ENCODE results near the gene C10orf105.
A peak's percentile ranks its signal among the peaks of the same experiment; 100 is the strongest.

C10orf105 gene

DNA sequence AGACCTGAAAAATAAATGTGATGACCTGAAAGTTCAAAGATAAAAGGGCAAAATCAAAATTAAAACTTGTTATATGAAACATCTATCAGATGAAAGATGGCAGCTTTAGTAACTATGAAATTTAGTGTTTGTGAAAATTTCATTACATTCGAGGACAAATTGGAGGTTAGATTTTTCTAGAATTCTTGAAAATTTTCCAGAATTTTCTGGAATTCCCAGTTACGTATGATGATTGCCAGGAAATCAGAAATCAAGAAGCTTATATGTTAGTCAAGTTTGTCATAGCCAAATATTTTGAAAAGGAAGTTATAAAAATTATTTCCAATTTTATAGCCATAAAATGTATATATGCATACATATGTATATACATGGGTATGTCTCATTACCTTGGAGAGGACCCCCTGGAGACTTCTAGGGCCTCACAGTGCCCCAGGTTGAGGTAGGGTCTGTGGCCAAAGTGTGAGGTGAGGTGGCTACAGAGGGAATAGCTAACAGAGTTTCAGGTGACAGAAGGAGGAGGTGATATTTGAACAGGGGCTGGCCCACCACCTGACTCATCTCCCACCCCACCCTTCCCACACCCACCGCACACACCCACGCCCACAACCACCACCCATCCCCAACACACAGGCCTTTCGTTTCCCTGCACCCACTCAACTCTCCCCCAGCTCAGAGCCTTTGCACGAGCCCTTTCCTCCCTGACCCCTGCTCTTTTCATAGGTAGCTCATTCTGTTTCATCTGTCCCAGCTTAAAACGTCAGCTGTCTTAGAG lies 21.5 kb downstream of the C10orf105 start:
- no peak for DNase-seq (ENCODE audit: low spot score)

DNA sequence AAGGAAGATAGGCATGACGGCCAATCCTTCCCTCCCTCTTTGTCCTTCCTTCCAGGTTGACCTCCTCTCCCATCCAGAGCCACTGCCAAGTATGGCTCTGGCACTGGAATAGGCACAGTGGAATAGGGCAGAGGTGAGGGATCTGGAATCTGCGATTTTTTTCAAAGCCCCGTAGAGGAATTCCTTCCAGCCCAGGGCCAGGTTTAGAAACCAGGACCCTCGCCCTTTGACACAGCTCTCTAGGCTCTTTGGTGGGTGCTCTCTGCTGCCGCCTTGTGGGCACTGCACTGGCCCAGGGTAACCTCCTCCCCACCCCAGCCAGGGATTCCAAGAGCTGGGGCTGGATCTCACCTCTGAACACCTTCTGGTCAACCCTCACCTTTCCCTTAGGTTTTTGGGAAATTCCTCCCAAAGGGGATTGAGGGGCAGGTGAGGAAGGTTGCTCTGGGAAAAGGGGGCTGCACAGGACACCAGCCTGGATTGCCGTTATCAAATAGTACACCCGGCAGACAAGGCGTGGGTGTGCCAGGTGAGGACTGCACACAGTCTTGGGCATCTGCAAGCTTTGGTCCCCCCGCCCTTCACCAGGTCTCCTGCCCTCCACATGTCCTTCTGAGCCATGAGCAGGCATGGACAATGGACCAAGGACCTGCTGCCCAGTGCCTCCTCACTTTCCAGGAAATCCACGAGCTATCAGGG lies 22.8 kb downstream of the C10orf105 start:
- peak; percentile 55 for DNase-seq (ENCODE audit: low spot score)

DNA sequence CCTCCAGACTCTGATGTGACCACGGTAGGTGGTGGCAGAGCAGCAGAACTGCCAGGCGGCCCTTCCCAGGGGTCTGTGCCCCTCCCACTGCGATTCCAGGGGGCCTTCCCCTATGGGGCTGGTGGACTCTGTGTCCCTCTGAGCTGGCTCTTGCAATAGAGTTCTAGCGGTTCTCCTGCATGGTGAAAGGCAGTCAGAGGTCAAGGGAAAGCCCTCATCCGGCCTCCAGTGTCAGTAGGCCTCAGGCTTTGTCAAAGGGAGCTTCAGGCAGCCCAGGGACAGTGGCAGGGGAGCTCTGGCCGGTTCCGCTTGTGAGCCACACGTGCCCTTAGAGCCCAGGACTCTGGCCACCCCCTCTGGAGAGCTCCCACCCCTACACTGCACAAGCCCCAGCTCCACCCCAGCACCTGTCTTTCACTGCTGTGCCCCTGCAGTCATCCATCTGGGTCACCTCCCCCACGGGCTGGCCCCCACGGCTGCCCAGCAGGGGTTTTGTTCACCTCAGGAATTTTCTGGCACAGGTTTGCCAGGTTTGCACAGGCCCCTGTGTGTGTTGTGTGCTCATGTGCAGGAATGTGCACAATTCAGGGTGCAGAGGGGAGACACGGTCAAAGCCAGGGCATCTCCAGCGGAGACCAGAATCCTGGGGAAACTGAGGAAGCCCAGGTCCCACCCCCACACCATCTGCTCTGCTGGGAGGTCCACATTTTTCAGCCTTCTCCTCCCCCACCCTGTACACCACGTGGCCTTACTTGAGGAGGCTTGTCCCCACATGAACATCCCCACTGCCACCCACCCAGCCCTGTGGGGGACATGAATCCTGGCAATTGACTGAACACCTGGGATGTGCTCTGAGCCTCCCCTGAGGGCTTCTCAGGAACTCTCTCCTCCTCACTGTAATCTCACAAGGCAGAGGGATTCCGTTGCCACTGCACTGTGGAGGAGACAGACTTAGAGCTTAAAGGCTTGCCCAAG lies 23.8 kb downstream of the C10orf105 start:
- no peak for DNase-seq (ENCODE audit: low spot score)

DNA sequence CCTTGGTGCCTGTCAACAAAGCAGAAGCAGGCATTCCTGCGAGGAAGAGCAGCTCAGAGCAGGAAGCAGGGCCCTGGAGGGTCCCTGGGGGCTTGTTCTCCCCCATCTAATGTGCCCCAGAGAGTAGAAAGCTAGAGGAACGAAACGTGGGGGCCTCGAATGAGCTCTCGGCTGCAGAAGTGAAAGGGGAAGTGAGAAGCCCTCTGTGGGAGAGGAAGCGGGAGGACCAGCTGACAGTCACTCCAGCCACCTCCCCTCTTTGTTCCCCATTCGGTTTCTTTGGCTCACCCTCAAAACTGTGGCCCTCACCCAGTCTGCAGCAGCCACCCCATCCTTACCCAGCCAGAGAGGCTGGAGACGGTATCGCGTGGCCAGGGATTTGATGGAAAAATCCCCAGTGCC lies 25.0 kb downstream of the C10orf105 start:
- no peak for DNase-seq (ENCODE audit: low spot score)

DNA sequence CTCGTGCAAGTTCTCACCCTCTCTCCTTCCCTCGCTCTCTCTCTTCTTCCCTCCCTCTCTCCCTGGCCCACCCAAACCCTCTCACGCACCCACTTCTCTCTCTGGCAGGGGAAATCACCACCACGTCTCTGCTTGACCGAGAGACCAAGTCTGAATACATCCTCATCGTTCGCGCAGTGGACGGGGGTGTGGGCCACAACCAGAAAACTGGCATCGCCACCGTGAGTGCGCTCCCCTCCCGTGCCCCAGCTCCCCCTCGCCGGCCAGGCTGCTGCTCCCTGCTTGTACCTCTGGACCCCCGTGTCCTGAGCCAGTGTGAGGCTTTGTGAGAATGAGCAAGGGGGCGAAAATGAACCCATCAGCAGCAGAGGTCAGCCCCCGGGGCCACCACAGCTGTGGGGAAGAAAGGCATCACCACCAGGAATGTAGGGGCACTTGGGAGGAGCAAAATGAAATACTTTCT lies 25.5 kb downstream of the C10orf105 start:
- DNase-seq (ENCODE audit: low spot score) = no peak

DNA sequence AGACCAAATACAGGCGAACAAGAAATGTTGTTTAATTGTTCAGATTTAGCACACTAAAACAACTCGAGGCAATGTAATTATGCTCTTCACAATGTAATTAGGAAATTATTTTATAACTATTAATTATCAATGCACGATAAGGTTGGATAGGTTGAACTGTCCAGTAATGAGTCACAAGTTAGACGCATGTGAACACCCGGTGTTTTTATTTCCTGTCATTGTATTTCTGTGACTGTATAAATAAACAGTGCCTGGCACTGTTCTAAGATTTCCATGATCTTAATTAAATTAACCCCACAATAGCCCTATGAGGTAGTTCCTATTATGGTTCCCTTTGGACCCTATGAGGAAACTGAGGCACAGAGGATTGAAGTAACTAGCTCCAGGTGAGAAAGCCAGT lies 26.2 kb downstream of the C10orf105 start:
- no peak for DNase-seq (ENCODE audit: low spot score)

DNA sequence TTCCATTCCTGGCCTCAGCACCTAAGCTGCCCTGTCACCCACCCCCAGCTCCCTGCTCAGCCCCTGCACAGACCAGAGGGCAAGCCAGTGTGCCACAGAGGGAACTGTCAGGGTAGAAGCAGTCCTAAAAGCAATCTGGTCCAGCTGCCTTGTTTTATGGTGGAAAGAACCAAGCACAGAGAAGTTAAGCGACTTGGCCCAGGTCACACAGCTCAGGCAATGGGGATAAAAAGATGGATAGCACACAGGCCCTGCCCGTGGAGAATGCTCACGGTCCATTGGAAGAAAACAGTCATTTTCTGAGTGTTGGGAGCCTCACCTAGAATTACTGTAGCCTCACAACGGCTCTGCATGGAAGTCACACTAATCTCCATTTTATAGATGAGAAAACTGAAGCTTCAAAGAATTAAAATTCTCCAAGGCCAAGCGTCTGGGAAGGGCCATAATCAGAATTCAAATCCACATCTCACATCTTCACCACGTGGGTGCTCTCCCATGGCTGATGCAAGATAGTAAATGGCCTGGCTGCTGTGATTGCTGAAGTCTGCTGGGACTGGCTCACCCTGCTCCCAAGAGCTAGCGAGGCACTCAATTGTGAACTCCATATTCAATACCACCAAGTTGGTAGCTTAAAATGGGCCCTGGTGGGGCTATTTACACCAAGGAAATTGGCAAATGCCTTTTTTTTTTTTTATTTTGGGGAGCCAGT lies 26.8 kb downstream of the C10orf105 start:
- DNase-seq (ENCODE audit: low spot score) = no peak

DNA sequence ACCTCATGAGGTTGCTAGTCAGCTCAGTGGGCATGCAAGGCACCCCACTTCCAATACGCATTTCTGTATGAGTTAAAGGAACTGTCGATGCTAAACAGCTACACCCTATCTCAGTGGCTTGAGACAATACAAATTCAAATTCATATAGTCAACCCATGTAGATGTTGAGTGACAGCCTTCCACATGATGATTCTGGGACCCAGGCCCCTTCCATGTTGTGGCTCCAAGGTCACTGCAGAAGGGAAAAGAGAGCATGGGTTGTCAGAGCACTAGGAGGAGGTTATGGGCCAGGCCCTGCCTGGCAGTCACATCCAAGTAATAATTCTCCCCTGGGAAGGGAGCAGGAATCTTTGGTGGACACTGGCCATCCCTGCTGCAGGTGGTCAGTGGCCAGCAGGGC lies 28.2 kb downstream of the C10orf105 start:
- no peak for DNase-seq (ENCODE audit: low spot score)

DNA sequence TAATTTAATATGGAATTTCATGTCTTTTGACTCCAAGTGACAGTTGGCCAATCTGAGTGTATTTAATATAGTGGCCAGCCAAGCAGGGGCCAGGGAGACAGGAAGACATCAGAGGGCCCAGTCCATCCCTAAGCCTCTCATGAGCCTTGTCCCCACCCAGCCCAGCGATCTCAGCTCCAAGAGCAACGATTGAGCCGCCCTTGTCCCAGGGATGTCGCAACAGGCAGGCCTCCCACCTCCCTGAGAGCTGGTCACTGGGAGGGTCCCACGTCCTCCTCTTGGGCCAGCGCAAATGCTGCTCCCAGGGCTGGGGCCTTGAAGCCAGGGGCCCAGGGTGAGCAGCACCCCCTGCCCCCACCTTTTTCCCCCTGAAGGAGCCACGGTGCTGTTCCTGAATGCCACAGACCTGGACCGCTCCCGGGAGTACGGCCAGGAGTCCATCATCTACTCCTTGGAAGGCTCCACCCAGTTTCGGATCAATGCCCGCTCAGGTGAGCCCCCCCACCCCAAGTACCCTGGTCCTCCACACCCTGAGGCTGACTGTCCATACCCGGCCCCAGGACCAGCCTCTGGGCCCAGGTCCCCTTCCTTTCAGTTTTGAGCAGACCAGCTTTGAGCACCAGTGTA lies 29.4 kb downstream of the C10orf105 start:
- no peak for DNase-seq (ENCODE audit: low spot score)

DNA sequence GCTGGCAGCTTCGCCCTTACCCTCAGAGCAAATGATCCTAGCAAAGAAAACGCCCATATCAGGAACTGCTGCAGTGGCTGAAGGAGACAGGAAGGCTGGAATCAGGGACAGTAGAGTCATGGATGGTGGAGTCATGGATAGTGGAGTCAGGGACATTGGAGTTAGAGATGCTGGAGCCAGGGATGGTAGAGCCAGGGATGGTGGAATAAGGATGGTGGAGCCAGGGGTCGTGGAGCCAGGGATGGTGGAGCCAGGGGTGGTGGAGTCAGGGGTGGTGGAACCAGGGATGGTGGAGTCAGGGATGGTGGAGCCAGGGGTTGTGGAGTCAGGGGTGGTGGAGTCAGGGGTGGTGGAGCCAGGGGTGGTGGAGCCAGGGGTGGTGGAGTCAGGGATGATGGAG lies 31.3 kb downstream of the C10orf105 start:
- no peak for DNase-seq (ENCODE audit: low spot score)

DNA sequence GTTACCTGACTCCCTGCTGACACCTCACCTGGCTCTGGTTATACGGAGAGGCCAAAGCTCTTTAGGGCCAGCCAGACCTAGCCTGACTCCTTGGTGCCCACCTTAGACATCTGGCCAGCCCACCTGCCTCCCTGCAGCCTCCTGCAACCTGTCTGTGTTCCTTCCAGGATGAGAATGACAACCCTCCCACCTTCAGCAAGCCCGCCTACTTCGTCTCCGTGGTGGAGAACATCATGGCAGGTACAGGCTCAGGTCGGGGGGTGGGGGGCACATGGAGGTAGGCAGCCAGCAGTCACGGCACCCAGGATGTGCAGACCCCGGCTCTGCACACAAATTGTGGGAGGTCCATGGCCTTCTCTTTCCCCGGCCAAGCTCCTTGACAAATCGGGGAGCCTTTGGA lies 32.1 kb downstream of the C10orf105 start:
- no peak for DNase-seq (ENCODE audit: low spot score)

DNA sequence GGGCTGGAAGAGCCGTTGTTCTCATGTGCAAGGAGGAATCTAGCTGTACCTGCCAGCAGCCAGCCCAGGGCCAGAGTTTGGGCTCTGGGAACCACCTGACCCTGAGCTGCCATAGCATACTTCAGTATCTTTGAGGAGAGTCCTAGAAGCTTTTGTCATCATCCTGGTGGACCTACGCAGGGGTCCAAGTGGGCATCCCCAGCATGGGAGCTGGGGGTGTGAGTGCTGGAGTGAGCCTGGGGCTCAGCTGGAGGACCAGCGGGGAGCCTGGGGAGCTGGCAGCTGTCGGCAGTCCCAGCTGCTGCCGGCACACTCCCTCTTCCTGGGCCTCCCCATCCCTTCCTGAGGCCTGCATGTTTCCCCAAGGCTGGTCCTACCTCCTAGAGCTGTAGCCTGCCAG lies 32.5 kb downstream of the C10orf105 start:
- DNase-seq (ENCODE audit: low spot score) = no peak

DNA sequence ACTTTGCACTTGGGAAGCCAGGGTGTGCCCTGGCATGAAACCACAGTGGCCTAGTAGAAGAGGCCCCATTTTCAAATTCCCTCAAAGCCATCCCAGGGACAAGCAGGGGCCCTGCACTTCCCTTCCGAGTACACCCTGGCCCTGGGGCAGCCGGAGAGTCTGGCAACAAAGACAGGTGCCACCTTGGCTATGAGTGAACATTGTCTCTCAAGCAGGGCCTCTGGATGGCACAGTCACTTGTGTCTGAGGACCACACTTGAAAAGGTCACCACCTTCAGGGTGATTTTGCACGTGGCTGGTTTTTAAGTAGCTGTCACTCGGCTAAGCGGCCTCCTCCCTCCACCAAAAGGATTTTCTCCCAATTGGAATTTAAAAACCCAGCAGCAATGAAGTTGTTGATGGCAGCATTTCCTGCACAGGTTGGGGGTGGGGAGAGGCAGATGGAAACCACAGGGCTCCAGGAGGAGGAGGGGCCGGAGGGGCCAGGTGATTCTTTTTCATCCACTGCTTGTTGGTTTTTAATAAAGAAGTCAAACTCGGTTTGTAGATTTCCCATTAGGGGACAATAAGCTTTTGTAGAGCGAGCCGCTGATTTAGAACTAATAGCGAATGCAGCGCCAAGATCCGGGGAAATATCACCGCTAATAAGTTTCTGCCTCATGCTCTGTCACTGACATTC lies 33.9 kb downstream of the C10orf105 start:
- DNase-seq (ENCODE audit: low spot score) = no peak

DNA sequence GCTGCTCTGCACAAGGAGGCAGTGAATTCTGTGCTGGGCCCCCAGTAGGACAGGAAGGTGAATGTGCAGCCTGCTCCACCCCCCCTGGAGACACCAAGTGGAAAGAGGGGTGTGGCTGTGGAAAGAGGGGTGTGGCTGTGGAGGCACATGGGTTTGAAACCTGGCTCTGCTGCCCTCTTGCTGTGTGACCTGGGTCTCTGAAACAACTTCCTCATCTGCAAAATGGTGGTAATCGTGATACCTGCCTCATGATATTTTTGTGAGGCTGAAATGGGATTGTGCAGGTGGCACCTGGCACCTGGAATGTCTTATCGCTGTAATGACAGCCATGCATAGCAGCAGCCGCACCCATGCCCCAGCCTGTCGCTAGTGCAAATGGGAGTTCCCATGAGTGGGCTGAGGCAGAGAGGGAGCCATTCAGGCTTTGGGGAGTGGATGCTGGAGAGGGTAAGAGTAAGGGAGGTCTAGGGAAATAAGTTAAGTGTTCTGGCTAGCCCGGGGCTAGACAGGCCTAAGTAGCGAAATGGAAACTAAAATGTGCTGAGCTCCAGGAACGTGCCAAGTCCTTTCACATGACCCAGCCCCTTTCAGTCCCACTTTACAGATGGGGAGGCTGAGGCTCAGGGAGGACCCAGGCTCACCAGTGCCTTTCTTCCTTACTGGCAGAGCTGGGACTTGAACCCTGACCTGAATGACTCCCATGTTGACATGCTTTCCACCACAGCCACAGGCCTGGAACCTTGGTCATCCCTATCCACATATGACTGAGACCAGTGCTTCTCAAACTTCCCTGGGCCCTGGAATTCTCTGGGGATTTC lies 35.0 kb downstream of the C10orf105 start:
- no peak for DNase-seq (ENCODE audit: low spot score)

DNA sequence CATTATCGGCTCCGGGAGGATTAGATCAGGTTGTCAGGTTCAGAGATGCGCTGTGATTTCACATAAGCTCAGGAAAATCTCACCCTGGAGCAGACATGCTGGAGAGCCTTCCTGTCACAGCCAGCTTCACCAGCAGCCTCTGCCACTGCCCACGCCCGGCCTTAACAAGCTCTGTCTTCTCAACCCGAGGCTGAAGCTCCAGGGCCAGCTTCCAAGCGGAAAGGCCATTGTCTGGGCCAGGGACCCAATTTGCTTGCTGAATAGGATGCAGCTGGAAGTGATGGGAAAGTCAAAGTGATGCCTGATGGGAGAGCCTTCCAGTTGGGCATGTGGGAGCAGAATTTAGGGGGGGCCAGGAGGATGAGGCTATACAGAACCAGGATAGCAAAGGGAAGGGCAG lies 36.3 kb downstream of the C10orf105 start:
- DNase-seq (ENCODE audit: low spot score) = no peak

DNA sequence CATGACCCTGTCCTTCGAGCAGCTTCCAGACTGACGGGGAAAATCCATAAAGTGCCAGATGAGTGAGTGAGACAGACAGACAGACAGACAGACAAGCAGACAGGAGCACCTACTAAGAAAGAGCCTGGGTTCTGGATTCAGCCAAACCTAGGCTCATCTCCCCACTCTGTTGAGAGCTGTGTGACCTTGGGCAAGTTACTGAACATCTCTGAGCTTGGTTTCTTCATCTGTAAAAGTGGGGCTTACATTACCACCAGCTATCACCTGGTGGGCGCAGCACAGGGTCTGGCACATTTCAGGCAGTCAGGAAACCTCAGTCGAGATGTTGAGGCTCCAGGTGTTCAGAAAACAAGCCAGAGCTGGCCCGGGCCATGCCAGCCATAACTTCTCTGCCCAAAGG lies 37.6 kb downstream of the C10orf105 start:
- no peak for DNase-seq (ENCODE audit: low spot score)

DNA sequence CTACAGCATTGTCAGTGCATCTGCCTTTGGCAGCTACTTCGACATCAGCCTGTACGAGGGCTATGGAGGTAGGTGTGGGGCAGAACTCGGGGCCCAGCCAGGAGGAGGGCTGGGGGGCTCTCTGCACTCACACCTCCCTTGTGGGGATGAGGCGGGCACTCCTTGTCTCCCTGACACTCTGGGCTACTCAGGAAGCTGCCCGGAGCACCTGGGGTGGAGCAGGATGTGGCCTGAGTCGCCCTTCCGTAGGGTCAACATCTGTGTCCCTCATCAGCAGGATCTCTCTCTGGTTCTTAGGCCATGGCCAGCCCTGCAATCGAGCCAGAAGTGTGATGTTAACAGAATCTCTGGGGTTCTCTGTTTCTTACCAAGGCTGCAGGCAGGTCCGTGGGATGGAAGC lies 40.2 kb downstream of the C10orf105 start:
- DNase-seq (ENCODE audit: low spot score) = no peak

DNA sequence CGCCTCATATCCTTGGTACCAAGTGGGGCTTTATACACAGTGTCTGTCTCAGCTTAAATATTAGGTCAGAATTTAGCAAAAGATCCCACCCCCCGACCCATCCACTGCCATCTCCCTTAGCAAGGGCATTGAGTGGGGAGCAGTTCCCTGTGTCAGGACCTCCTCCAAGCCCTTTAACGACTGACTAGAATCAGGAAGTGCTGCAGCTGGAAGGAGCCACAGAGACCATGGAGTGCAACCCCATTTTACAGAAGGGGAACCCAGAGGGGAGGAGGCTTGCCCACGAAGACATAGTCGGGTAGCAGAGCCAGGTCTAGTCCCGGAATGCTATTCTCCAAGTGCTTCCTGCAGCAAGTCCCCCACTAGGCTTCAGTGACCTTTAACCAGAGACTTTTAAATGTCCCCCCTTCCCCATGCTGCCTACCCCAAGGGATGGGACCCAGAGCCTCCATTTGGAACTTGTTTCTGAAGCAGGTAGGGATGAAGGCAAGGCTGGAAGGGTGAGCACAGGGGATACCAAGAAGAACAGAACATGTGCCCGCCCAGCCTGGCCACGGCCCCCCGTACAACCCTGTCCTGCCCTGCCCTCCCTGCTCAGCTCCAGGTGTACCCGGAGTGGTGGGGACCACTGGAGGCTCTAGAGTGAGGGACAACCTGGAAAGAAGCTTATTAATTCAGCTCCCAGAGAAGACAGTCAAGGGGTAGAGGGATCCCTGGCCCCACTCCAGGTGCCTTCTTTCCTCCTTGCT lies 41.3 kb downstream of the C10orf105 start:
- no peak for DNase-seq (ENCODE audit: low spot score)

DNA sequence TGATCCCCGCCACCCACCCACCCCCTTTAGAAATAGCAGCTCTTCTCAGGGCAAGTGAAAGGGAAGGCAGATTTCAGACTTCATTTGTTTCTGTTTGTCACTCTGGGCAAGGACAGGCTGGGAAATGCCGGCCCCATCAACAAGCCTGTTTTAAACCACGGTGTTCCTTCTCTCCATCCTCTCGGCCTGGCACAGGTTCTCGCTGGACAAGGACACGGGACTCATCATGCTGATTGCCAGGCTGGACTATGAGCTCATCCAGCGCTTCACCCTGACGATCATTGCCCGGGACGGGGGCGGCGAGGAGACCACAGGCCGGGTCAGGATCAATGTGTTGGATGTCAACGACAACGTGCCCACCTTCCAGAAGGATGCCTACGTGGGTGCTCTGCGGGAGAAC lies 42.3 kb downstream of the C10orf105 start:
- DNase-seq (ENCODE audit: low spot score) = no peak
